GM12865 (cell line): Measurements from ENCODE around the gene SPPL3.

ENCODE experiments used
- DNase-seq: peaks from one replicate; pipeline ENCODE4 v3.0.0; 2010; ENCODE audit warnings: low read depth
- H3K4me3 ChIP-seq: 2 replicates; pipeline ENCODE4 v1.5.1; 2011; ENCODE audit warnings: mild to moderate bottlenecking, low read depth, low read length, control low read depth
- TF ChIP-seq, protein P1 (sequence below): IDR thresholded peaks from 2 replicates; pipeline ENCODE4 v1.5.1; 2011; ENCODE audit warnings: low read length, control low read depth, low read depth, inconsistent platforms; ENCODE audit not compliant: insufficient read depth; ENCODE audit errors: missing control alignments

The SPPL3 gene

DNA sequence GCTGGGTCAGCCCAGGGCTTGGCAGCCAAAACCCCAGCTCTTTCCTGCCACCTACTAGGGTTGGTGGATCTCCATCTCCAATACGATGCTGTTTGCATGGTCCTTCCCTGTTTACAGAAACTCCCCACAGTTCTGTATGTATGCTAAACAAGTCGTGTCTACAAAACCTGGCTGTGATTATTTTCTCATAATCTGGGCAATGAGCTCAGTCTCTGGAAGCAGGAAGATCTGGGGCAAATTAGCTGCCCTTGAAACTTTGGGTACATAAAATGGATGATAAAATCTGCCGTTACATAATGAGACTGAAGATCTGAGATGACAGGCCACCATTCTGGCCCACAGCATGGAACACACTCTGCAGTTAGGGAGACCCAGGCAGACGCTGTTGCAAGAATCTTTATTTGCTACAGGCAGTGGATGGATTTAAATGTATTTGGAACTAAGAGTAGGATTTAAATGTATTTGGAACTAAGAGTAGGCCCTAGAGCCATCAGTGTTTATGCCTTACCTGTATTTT lies 146.9 kb downstream of the SPPL3 start:
- DNase-seq: no peak
- TF ChIP-seq, protein P1, sequence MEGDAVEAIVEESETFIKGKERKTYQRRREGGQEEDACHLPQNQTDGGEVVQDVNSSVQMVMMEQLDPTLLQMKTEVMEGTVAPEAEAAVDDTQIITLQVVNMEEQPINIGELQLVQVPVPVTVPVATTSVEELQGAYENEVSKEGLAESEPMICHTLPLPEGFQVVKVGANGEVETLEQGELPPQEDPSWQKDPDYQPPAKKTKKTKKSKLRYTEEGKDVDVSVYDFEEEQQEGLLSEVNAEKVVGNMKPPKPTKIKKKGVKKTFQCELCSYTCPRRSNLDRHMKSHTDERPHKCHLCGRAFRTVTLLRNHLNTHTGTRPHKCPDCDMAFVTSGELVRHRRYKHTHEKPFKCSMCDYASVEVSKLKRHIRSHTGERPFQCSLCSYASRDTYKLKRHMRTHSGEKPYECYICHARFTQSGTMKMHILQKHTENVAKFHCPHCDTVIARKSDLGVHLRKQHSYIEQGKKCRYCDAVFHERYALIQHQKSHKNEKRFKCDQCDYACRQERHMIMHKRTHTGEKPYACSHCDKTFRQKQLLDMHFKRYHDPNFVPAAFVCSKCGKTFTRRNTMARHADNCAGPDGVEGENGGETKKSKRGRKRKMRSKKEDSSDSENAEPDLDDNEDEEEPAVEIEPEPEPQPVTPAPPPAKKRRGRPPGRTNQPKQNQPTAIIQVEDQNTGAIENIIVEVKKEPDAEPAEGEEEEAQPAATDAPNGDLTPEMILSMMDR: no peak
- H3K4me3 ChIP-seq: no peak overlapping the region

DNA sequence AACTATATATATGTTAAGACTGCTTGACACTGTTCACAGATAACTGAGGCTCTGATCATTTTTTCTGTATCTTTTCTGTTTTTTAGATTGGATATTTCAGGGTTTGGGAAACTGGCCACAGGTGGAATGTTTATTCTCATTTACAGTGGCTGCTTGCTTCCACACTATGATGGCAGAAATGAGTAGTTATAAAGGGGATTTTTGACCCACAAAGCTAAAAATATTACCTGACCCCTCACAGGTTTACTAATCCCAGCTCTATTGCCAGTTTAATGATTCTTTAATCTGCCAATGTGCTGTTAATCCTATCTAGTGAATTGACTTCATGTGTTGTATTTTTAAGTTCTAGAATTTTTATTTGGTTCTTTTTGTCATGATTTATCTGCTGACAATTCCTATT lies 148.9 kb downstream of the SPPL3 start:
- DNase-seq: peak; percentile 30
- TF ChIP-seq, protein P1: no peak
- H3K4me3 ChIP-seq: no peak overlapping the region

DNA sequence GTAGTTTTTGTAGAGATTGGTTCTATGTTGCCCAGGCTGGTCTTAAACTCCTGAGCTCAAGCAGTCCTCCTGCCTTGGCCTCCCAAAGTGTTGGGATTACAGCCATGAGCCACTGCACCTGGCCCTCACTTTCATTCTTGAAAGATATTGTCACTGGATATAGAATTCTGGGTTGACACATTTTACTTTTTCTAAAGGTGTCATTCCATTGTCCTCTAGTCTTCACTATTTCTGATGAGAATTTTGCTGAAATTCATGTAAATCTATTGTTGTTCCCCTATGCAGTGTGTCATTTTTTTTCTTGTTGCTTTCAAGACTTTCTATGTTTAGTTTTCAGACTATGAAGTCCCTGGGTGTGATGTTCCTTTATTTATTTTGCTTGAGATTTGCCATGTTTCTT lies 149.4 kb downstream of the SPPL3 start:
- TF ChIP-seq, protein P1: no peak
- no peak overlapping the region for H3K4me3 ChIP-seq
- DNase-seq: no peak

DNA sequence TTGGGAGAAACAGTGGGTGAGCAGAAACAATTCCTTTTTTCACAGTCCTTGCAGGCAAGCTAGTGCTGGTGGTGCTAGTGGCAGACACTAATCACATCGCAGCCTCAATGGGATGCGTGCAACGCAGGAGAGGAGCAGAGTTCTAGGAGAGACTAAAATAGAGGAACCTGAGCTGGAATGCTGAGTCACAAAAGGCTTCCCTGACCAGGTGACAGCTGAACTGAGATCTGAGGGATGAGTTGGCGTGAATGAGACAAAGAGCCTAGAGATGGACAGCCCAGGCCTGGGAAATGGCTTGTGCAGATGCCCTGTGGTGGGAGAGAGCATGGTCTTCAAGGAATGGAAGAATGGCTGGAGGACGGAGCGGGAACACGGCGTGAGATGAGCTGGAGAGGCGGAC lies 152.8 kb downstream of the SPPL3 start:
- TF ChIP-seq, protein P1: no peak
- no peak for DNase-seq
- no peak overlapping the region for H3K4me3 ChIP-seq

DNA sequence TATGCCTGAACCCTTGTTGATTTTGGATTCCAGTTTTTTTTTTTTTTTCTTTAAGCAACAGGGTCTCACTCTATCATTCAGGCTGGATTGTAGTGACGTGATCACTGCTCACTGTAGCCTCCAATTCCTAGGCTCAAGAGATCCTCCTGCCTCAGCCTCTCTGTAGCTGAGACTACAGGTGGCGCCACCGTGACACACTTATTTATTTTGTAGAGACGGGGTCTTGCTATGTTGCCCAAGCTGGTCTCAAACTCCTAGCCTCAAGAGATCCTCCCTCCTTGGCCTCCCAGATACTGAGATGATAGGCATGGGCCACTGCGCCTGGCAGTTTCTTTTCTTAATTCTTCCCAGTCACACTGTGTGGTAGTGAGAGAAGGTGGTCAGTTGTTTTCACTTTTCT lies 153.4 kb downstream of the SPPL3 start:
- DNase-seq: no peak
- H3K4me3 ChIP-seq: no peak overlapping the region
- TF ChIP-seq, protein P1: no peak

DNA sequence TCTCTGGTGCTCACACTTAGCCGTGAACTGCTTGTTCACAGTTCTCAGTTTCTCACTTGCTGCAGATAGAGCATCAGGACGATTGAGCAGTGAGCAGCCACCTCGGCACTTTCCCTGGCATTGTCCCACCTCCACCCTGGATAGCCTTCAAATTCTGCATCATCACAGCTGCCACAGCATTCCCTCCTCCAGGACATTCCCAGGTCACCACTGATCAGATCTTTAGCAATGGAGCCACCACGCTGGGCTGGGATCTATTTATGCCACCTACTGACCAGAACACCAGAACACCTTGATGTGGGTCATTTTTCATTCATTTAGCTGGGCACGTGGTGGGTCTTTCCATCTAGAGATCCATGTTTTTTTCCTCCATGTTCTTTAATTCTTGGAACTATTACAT lies 154.9 kb downstream of the SPPL3 start:
- TF ChIP-seq, protein P1: no peak
- no peak overlapping the region for H3K4me3 ChIP-seq
- DNase-seq: no peak

DNA sequence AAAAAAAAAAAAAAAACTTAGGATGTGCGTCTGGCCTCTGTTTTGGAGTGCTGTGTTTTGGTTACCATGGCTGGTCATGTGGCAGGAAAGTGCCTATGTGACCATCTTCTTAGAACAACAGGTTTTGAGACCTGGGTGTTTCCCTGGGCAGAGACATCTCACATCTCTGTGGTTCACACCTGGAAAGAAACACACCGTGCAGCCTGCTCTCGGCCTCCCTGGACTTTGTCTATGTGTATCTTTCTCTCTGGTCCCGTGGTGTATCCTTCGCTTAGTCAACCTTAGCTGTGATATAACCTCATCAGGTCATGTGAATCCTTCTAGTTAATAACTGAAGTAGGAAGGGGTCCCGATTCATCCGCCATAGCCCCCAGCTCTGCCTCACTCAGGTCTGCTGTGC lies 155.9 kb downstream of the SPPL3 start:
- TF ChIP-seq, protein P1: no peak
- no peak overlapping the region for H3K4me3 ChIP-seq
- DNase-seq: no peak
